ENCODE data around the gene SERPINA3. TPM values are rescaled to one million over a fixed set of nuclear protein-coding genes. Genes with fewer than 3 reads are reported as not detected.

SERPINA3 gene
- total and polyA plus RNA-seq, 10 of the 15 experiments (the other 5 are each of a cell fraction or from before 2014, with no cell fraction given): 2.2 TPM; not detected in 9

DNA sequence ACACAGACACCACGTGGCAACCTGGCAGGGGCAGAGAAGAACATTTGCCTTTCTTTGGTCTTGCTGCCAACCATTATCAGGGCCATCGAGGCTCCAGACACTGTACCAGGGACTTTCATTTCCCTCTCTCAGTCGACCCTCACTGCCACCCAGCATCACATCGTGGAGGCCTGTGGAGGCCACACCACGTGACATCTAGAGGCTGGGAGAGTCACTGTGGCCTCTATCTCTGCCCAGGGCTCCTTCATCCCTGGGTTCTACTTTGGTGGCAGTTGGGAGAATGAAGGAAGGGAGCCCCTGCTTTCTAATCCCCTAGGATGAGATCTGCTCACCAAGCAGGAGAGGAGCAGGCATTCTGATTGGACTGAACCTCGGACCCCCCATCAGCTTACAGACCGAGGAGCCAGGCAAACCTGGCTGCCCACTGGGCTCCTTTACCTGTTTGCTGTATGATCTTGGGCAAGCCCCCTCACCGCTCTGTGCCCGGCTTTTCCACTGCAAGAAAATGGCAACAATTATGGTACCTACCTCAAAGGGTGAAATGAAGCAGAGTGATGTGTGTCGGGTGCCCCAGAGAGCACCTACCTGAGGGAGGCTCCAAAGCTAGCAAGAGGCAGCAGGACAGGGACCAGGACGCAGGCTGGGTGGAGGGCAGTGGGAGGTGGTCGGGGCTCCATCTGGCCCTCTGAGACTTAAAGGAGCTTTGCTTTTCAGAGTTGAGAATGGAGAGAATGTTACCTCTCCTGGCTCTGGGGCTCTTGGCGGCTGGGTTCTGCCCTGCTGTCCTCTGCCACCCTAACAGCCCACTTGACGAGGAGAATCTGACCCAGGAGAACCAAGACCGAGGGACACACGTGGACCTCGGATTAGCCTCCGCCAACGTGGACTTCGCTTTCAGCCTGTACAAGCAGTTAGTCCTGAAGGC, 1.8 kb downstream of the SERPINA3 start (continued):
- TF ChIP-seq, protein P1, sequence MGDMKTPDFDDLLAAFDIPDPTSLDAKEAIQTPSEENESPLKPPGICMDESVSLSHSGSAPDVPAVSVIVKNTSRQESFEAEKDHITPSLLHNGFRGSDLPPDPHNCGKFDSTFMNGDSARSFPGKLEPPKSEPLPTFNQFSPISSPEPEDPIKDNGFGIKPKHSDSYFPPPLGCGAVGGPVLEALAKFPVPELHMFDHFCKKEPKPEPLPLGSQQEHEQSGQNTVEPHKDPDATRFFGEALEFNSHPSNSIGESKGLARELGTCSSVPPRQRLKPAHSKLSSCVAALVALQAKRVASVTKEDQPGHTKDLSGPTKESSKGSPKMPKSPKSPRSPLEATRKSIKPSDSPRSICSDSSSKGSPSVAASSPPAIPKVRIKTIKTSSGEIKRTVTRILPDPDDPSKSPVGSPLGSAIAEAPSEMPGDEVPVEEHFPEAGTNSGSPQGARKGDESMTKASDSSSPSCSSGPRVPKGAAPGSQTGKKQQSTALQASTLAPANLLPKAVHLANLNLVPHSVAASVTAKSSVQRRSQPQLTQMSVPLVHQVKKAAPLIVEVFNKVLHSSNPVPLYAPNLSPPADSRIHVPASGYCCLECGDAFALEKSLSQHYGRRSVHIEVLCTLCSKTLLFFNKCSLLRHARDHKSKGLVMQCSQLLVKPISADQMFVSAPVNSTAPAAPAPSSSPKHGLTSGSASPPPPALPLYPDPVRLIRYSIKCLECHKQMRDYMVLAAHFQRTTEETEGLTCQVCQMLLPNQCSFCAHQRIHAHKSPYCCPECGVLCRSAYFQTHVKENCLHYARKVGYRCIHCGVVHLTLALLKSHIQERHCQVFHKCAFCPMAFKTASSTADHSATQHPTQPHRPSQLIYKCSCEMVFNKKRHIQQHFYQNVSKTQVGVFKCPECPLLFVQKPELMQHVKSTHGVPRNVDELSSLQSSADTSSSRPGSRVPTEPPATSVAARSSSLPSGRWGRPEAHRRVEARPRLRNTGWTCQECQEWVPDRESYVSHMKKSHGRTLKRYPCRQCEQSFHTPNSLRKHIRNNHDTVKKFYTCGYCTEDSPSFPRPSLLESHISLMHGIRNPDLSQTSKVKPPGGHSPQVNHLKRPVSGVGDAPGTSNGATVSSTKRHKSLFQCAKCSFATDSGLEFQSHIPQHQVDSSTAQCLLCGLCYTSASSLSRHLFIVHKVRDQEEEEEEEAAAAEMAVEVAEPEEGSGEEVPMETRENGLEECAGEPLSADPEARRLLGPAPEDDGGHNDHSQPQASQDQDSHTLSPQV (IDR thresholded peaks at IDR 0.05): no peak
- TF ChIP-seq KDM1A (IDR thresholded peaks at IDR 0.05; ENCODE audit: borderline replicate concordance) (no peak), HCFC1 (IDR thresholded peaks at IDR 0.05; ENCODE audit: low read length) (no peak), JUND (IDR thresholded peaks at IDR 0.05; ENCODE audit: low read depth, low read length) (no peak), YY1 (IDR thresholded peaks at IDR 0.05; ENCODE audit: low read depth, low read length) (no peak), EZH2 (IDR thresholded peaks at IDR 0.05; ENCODE audit: borderline replicate concordance, control insufficient read depth, low read depth, low read length) (no peak), SPI1 (IDR thresholded peaks at IDR 0.05; ENCODE audit: borderline replicate concordance, insufficient read depth, low read depth, low read length) (no peak), CHD1 (IDR thresholded peaks at IDR 0.05; ENCODE audit: low read depth, low read length) (no peak), ZNF384 (IDR thresholded peaks at IDR 0.05; ENCODE audit: borderline replicate concordance, low read depth, low read length) (no peak), EED (IDR thresholded peaks at IDR 0.05; ENCODE audit: low read depth) (no peak), TARDBP (IDR thresholded peaks at IDR 0.05; ENCODE audit: borderline replicate concordance) (no peak), NR2C1 (IDR thresholded peaks at IDR 0.05) (no peak), POLR2A (IDR thresholded peaks at IDR 0.05; ENCODE audit: low read depth, low read length) (no peak)
- TF ChIP-seq, protein P2, sequence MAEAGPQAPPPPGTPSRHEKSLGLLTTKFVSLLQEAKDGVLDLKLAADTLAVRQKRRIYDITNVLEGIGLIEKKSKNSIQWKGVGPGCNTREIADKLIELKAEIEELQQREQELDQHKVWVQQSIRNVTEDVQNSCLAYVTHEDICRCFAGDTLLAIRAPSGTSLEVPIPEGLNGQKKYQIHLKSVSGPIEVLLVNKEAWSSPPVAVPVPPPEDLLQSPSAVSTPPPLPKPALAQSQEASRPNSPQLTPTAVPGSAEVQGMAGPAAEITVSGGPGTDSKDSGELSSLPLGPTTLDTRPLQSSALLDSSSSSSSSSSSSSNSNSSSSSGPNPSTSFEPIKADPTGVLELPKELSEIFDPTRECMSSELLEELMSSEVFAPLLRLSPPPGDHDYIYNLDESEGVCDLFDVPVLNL (IDR thresholded peaks at IDR 0.05; ENCODE audit: low read depth, low read length): no peak
- TF ChIP-seq, protein P3, sequence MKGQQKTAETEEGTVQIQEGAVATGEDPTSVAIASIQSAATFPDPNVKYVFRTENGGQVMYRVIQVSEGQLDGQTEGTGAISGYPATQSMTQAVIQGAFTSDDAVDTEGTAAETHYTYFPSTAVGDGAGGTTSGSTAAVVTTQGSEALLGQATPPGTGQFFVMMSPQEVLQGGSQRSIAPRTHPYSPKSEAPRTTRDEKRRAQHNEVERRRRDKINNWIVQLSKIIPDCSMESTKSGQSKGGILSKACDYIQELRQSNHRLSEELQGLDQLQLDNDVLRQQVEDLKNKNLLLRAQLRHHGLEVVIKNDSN (IDR thresholded peaks at IDR 0.05; ENCODE audit: borderline replicate concordance, extremely low read length, insufficient read depth, low read depth, low read length): no peak

Measured in GM12878 (cell line).